GM21576 (cell line): ENCODE results near the gene TCEANC.
"Not testable (repeated sequence)": the region's sequence is repeated elsewhere in the genome, so short reads cannot be mapped to it uniquely, and the experiment has no call there.

Source experiments
- ATAC-seq: cut with Tn5 transposase; IDR thresholded peaks from one replicate; pipeline ENCODE4 v1.9.1; 2021; ENCODE audit warnings: mild to moderate bottlenecking, moderate library complexity; ENCODE audit not compliant: unreplicated experiment

TCEANC gene

DNA sequence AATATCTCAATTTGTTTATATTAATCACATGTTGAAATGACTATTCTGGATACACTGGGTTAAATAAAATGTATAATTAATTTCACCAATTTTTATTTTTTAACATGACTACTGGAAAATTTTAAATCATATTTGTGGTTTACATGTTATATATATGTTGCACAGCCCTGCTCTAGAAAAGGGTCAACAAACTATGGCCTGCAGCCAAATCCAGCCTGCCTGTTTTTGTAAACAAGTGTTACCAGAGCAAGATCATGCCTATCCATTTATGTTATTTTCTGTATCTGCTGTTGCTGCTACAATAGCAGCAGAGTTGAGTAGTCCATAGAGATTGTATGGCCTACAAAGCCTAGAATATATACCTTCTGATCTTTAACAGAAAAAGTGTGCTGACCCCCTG lies 1.2 kb downstream of the TCEANC start:
- ATAC-seq: no peak

DNA sequence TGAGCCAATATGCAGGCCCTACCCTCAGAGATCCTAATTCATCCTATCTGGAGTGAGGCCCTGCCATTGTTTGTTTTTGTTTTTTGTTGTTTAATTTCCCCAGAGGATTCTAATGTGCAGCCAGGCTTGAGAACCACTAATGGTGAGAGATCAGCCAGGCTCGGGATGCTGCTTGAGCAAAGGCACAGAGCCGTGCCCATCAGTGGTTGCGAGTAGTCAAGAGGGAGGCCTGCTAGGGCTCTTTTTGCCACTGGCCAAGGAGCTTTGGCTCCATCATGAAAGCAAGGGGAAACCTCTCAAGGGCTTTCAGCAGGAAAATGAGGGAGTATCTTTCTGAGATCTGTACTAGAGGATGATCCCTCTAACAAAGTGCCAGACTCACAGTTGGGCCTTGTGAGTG lies 2.7 kb downstream of the TCEANC start:
- ATAC-seq: no peak

DNA sequence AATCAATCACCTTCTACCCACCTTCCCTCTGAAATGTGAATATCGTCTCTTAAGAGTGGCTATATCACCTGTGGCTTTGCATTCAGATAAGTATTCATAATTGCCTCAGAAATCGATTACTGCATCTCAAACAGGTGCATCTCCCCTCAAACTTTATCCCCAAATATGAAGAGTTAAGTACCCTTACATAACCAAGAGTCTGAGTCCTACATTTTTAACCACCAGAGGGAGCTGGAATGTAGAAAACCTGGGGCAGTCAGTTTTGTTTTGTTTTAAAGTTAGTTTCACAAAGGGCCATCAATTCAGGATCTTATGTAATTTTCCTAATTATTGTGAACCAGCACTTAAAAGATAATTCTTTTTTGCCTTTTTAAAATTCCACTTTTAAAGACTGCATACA lies 5.7 kb downstream of the TCEANC start:
- no peak for ATAC-seq

DNA sequence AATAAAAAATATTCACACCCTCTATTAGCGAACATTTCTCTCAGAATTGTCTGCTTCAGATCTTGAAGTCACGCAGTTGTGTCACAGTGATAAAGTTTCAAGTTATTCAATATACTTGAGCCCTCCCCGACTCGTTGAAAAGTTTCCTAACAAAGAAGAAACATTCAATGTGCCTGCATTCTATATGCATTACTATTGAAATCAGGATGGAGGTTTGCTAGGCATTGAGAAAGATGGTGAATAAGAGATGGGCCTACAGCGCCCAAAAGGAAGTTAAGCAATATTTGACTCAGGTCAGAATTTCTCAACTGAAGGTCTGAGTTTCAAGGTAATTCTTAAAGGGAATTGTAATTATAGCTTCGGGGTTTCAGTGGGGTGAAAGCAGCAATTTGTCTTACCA lies 6.1 kb downstream of the TCEANC start:
- ATAC-seq: no peak

DNA sequence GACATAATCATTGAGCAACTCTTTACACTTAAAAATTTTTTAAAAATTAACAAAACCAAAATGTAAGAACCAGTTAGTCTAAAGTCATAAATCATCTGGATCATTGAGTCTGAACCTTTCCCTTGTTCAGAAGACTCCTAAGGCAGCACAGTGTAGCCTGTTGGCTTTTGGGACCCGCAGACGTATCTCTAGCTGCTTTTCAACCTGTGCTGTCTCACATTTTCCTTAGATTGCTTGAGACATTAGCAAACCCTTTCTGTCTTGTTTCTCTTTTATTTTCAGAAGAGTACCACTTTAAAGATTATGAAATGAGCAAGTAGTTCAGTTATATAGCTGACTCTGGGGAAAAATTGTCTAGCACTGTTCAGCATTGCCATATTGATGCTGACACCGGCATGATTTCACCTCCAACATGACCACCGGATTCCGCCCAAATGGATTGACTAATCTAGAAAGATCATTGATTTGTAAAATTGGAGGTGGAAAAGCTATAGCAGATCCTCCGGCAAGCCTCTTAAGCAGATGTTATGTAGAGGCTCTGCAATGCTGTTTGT lies 8.9 kb downstream of the TCEANC start:
- ATAC-seq: no peak

DNA sequence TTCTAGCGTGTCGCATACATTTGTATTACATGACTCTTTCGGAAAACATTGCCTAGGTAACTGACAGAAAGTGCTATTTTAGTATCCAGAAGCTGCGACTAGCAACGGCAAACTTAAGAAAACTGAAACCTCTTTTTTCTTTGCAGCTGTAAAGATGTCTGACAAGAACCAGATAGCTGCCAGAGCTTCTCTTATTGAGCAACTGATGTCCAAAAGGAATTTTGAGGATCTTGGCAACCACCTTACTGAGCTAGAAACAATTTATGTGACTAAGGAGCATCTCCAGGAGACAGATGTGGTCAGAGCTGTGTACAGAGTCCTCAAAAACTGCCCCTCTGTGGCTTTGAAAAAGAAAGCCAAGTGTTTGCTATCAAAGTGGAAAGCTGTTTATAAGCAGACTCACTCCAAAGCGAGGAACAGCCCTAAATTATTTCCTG lies 9.4 kb downstream of the TCEANC start:
- ATAC-seq: no peak

DNA sequence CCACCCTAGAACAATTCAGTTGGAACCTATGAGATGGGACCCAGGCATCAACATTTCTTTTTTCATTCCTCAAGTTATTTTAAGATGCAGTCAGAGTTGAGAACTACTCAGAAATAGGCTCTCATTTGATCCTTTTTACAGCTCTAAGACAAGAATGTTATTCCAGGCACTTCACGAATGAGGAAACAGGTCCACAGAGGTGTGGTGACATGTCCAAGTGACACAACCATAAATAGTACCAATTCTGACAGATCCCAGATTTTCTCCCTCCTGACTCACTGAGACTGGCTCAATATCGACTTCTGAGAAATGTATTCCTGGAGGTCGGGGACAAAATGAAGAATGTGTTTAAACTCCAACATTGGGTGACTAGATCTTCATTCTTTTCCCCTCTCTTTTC lies 11.1 kb downstream of the TCEANC start:
- ATAC-seq: no peak

DNA sequence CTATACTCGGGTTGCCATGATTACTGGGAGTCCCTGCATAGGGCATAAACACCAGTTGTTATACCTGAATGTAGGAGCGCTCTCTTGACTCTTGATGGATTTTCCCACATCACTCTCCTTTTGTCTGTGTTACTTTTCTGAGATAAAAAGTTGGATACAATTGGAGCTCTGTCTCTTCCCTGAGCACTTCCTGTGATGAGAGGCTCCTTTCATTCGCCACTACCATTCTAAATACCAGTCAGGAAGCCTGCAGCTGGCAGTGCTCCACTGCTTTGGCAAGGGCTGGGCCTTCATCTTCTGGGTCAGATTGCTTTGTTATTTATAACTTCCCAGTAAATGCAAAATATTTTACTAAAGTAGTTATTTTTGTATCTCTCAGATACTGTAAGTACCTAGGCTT lies 13.9 kb downstream of the TCEANC start:
- ATAC-seq: no peak

DNA sequence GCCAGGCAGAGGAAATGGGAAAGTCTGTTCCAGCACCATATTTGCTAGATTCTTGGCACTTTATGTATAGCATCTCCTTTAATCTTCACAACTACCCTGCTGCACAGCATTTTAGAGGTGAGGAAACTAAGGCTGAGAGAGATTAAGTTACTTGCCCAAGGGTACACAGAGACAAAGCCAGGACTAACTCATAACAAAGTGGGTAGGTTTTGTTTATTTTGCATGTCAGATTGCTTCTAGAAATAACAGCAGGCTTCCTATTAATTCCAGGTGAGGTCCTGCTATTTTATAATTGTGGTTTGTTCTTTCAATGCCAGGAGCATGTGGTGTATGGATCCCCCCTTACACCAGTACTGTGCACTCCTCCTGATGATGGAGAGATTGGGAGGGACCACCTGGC lies 15.0 kb downstream of the TCEANC start:
- ATAC-seq: no peak

DNA sequence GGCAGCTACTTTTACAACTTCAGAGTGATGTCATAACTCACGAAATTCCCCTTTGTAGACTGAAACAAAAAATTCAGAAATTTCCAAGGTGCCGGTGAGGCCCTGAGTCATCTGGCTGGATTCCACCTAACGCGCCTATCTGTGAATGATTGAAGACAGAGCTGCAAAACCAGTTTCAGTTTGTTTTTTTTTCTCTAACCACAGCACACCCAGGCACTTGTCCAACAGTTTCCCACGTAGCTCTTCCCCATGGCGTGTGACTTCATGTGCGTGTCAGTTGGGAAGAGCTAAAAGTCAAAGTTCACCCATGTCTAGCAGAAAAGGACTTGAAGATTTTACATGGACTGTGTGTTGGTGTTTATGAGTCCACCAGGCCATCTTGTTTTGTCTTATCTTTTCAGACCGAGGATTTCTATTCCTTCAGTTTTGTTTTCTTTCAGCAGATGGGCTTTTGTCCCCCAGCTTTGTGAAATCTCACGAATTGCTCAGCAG lies 16.4 kb downstream of the TCEANC start:
- ATAC-seq: peak; percentile 83

DNA sequence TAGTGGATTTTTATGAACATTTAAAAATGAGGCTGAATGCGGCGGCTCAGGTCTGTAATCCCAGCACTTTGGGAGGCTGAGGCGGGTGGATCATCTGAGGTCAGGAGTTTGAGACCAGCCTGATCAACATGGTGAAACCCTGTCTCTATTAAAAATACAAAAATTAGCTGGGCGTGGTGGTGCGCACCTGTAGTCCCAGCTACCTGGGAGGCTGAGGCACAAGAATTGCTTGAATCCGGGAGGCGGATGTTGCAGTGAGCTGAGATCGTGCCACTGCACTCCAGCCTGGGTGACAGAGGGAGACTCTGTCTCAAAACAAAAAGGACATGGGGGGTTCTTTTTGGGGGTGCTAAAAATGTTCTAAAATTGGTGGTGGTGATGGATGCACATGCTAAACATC lies 16.8 kb downstream of the TCEANC start:
- ATAC-seq: not testable (repeated sequence)

DNA sequence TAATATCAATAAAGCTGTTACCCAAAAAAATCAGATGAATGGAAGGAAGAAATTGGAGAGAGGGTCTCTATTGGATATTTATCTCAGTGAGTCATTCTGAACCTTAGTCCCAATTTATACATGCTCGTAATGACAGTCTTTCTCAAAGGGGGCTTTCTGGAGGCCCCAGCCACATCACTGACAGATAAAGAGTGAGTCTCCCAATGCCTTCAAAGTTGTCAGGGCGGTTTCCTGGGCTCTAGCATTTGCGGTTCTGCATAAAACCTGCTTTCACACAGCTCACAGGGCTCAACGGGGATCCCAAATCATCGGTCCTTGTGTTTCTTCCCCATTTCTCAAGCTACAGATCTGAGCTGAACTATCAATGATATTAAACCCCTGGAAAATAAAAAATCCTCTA lies 17.3 kb downstream of the TCEANC start:
- ATAC-seq: no peak

DNA sequence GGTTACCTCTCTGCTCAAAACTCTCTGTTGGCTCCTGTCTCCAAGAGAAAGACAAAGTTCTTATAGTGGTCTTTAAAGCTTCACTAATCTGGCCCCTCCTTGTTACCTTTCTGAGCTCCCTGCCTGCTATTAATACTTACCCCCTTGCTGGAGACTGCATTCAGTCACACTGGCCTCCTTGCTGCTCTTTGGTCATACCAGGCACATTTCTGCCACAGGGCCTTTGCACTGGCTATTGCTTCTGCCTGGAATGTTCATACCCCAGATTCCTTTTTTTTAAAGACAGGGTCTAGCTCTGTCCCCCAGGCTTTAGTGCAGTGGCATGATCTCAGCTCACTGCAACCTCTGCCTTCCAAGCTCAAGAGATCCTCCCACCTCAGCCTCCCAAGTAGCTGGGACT lies 20.1 kb downstream of the TCEANC start:
- ATAC-seq: no peak

DNA sequence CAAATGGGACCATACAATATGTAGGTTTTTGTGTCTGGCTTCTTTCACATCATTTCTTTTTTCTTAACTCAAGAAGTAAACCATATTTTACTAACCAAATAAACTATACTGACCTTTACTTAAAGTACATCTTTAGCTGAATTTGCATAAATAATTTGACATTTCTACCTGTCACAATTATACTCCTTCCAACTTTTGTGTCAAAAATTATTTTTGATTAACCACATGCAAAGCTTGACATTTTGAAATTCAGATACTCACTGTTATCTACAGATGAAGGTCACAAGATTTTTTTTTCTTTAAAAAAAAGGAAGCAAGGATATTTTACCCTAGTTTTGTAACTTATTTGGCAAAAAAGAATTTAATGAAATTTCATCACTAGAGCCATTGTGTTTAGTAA lies 23.9 kb downstream of the TCEANC start:
- no peak for ATAC-seq

DNA sequence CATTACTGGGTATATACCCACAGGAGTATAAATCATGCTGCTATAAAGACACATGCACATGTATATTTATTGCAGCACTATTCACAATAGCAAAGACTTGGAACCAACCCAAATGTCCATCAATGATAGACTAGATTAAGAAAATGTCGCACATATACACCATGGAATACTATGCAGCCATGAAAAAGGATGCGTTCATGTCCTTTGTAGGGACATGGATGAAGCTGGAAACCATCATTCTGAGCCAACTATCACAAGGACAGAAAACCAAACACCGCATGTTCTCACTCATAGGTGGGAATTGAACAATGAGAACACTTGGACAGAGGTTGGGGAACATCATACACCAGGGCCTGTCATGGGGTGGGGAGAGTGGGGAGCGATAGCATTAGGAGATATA lies 26.8 kb downstream of the TCEANC start:
- not testable (repeated sequence) for ATAC-seq

DNA sequence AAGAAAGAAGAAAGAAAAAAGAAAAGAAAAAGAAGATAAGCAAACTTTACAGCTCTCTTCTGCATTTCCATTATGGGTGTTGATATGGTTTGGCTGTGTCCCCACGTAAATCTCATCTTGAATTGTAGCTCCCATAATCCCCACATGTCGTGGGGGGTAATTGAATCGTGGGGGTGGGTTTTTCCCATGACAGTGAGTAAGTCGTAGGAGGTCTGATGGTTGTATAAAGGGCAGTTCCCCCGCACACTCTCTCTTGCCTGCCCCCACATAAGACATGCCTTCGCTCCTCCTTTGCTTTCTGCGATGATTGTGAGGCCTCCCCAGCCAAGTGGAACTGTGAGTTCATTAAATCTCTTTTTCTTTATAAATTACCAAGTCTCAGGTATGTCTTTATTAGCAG lies 28.7 kb downstream of the TCEANC start:
- no peak for ATAC-seq

DNA sequence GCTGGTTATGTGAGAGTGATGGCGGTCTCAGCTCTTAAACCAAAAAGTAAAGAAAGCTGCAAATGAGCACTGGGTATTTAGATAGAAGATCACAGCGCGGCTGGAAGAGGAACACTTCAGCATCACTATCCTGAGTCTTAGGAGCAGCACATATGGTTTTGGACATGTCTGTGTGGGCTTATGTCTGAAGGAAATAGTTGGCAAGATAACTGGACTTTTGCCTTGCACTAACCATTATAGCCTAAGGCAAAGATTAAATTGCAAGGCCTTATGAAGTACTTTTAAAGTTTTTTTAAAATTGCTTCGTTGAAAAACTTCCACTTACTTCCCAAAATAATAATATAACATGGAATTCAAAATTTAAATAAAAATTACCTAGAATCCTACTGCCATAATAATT lies 31.4 kb downstream of the TCEANC start:
- ATAC-seq: no peak

DNA sequence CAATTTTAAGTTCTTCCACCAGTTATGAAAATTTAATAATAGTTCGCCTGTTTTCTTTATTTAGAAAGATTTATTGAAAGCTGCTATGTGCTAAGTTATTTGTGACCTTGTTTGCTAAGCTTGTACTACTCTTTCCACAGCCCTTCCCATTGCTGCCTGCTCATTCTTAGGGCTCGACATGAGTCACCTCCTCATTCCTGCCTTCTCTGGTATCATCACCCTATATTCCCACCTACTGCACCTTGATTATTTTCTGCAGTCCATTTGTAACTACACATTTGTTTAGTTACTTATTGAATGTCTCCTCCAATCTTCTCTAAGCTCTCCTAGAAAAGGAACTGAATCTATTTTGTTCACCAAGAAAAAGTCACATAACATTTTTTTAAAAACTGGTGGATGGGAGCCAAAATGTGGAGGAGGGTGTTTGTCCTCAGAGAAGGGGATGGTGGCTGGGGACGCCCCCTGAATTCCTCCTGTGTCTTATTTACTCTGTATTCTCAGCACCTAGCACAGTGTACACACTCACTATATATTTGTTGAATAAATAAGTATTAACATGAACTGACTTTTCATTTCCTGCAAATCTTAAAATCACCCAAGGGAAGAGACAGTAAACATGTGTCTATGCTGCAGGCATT lies 32.3 kb downstream of the TCEANC start:
- ATAC-seq: no peak

DNA sequence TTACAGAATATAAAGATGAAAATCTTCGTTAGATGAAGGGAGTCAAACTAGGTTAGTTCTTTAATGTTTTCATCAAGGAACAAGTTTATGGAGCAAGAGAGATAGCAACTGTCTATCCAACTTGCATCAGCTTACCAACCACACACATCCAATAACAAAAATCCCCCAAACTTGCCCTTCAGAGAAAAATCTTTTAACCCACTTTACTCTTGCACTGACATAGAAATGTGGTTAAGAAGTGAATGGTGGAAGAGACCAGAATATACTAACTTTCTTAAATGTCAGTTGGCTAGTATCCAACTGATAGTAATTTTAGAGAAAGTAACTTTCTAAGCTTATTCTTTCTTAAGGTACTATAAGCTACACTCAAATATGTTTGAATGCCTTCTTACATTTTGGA lies 34.3 kb downstream of the TCEANC start:
- ATAC-seq: no peak

DNA sequence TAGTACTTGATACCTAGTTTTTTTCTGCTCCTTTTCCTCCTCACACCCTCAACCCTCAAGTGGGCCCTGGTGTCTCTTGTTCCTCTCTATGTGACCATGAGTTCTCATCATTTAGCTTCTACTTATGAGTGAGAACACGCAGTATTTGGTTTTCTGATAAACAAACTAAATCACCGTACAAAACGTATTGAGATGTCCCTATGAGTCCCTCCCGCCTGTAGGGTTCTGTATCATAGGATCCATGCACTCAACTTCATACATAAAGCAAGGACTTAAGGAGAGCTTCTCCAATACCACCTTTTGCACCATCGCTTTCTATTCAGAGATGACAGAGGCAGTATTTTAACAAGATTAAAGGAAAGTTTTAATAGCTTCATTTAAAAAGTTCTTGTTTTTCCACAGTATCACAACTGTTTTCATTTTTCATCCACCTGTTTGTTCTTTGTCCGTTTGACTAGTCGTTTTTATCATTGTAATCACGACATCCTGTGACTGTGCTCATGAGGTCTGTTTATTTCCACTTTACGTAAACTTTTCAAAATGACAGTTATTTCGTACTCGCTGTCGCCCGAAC lies 35.5 kb downstream of the TCEANC start:
- ATAC-seq: no peak

DNA sequence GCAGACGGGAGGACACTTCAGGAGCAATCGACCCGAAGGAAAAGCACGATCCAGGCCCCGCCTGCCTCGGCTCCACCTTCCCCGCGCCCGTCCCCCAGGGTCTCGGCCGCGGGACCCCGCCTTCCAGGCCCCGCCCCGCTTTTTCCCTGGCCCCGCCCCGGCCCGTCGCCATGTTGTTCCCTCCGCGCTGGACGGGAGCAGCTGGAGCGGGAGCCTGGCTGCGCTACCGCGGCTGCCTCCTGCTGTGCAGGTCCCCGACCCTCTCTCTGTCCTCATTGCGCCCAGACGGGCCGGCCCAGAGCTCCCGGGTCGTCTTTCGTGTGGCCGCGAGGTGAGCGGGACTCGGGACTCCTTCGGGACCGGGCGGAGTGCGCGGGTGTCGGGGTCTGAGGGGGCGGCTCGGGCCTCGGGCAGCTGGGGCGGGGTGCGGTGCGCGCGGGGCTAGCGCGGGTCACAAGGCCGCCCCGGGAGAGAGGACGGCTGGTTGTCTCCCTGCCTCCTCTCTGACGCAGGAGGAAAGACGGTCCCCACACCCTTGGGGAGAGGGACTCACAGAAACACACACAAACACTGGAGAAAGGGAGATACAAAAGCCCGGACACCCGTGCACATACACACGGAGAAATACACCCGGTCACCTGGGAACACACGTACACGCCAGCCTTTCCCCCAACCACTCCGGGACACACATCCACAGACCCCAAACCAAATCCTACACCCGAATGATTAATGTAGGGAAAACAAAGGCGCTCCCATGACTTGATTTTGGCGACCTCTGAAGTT lies 36.2 kb downstream of the TCEANC start, which contains the start of gene RAB9A:
Gene RAB9A, plus strand, starts transcription at position 171 of the 783 bp plus-strand sequence. CDS start 19,619 bp downstream, outside the sequence.
- peak; percentile 66 for ATAC-seq

DNA sequence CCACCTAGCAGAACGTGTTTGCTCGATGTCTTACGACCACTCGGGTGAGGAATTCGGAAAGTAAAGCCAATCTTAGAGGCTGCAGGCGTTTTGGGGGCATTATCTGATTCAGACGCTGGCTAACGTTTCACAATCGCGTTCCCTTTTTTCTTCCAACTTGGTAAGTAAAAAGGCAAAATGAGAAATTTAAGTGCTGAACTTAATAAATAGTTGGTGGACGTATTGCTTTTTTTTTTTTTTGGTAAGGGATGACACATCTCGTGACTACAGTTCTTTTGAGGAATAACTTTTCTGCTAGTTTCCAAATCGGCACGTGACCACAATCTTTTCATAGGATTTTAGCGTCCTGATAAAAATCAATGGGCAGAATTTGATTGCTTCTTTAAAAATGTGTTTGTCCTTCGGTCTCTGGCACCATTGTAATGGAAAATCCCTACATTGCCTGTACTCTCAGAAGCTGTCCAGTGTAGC lies 36.8 kb downstream of the TCEANC start:
- ATAC-seq: no peak
